Measurements from ENCODE around the gene COL23A1.
A peak's percentile ranks its signal among the peaks of the same experiment; 100 is the strongest.

The COL23A1 gene

DNA sequence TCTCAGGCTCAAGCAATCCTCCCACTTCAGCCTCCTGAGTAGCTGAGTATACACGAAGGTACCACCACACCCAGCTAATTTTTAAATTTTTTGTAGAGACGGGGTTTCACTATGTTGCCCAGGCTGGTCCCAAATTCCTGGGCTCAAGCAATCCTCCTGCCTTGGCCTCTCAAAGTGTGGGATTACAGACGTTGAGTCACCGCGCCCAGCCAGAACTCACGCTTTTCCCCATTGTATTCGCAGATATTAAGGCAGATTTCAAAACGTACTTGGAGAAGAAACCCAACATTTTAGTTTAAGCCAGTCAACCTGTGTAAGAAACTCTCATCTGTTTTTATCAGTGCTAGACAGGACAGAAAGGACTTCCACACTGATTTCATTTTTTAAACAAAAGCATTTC, 26.6 kb downstream of the COL23A1 start:
- Histone ChIP-seq H3K4me1 (no peaks in the 10 kb centered on the region), H3K4me3 (no peak overlapping the region), H3K36me3 (no peaks in the 10 kb centered on the region), H3K9me3 (no peaks in the 10 kb centered on the region), H3K27me3 (peaks cover 0 to 8% of the 10 kb centered on the region in 2 donors), H3K27ac (no peak overlapping the region)
- TF ChIP-seq, protein P1, sequence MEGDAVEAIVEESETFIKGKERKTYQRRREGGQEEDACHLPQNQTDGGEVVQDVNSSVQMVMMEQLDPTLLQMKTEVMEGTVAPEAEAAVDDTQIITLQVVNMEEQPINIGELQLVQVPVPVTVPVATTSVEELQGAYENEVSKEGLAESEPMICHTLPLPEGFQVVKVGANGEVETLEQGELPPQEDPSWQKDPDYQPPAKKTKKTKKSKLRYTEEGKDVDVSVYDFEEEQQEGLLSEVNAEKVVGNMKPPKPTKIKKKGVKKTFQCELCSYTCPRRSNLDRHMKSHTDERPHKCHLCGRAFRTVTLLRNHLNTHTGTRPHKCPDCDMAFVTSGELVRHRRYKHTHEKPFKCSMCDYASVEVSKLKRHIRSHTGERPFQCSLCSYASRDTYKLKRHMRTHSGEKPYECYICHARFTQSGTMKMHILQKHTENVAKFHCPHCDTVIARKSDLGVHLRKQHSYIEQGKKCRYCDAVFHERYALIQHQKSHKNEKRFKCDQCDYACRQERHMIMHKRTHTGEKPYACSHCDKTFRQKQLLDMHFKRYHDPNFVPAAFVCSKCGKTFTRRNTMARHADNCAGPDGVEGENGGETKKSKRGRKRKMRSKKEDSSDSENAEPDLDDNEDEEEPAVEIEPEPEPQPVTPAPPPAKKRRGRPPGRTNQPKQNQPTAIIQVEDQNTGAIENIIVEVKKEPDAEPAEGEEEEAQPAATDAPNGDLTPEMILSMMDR (IDR thresholded peaks at IDR 0.05), result no peak
- intact Hi-C loops (cut with DNase I; ENCODE audit: low total_unique reads), result no loop called here
- no peak for DNase-seq

DNA sequence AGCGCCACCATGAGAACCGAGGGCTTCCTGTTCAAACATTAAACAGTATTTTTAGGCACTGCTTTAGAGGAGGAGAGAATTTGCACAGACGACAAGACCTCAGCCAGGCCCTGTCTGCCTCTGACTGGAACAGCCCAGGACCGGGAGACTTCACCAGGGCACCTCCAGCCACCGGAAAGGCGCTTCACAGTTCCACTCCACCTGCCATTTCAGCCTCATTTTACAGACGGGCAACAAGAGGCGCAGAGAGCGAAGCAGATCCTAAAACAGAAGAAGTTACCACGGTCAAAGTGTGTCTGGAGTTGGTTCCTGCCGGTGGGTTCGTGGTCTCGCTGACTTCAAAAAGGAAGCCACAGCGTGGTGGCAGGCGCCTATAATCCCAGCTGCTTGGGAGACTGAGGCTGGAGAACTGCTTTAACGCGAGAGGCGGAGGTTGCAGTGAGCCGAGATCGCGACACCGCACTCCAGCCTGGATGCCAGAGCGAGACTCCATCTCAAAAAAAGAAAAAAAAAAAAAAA, 28.4 kb downstream of the COL23A1 start:
- H3K4me1 ChIP-seq, result no peaks in the 10 kb centered on the region
- intact Hi-C loops (cut with DNase I; ENCODE audit: low total_unique reads), result no loop called here
- TF ChIP-seq, protein P1 (IDR thresholded peaks at IDR 0.05), result no peak
- no peak overlapping the region for H3K4me3 ChIP-seq
- H3K27me3 ChIP-seq, result peaks cover 0 to 8% of the 10 kb centered on the region in 2 donors
- no peak overlapping the region for H3K27ac ChIP-seq
- no peak for DNase-seq
- H3K9me3 ChIP-seq, result no peaks in the 10 kb centered on the region
- no peaks in the 10 kb centered on the region for H3K36me3 ChIP-seq

DNA sequence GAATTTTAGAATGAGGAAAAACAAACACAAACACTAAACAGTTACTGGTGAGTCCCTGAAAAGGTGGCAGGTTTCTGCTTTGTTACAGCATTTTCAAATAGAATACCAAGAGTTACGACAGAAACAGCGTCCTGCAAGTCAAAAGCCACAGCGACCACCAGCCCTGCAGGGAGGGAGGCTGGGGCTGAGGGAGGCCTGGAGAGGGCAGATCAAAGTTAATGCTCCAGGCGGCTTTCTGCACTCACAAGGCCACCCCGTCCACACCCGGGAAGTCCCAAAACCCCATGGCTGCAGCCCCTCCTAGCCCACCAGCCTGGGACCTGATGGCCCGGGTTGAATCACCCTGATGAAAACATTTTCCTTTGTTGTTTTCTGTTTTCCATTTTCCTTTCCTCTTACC, 29.3 kb downstream of the COL23A1 start:
- Histone ChIP-seq H3K4me1 (no peaks in the 10 kb centered on the region), H3K27me3 (peaks cover 0 to 8% of the 10 kb centered on the region in 2 donors), H3K4me3 (no peak overlapping the region), H3K27ac (no peak overlapping the region), H3K36me3 (no peaks in the 10 kb centered on the region), H3K9me3 (no peaks in the 10 kb centered on the region)
- intact Hi-C loops (cut with DNase I; ENCODE audit: low total_unique reads), result no loop called here
- DNase-seq, result no peak
- TF ChIP-seq, protein P1 (IDR thresholded peaks at IDR 0.05), result no peak

DNA sequence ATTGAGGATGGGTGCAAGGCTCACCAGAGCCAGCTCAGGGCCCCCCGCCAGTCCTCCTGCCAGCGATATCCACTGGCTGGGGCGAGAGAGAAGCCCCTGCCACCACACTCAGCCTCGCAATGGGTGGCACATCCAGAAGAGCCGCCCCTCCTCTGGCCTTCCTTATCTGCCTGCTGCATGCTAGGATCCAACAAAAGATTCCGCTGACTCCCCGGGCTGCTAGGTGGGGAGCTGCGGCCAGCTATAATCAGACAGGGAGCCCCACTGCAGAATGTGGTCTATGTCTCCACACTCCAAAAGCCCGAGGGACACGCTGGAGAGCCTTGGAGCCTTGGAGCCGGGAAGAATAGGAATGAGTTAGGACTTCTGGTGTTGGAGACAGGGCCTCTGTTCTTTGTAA, 32.8 kb downstream of the COL23A1 start:
- TF ChIP-seq, protein P1 (IDR thresholded peaks at IDR 0.05), result no peak
- Histone ChIP-seq H3K27me3 (peaks cover 0 to 5% of the 10 kb centered on the region in 2 donors), H3K36me3 (no peaks in the 10 kb centered on the region), H3K27ac (no peak overlapping the region), H3K9me3 (no peaks in the 10 kb centered on the region), H3K4me3 (no peak overlapping the region), H3K4me1 (no peaks in the 10 kb centered on the region)
- intact Hi-C loops (cut with DNase I; ENCODE audit: low total_unique reads), result no loop called here
- DNase-seq, result no peak

DNA sequence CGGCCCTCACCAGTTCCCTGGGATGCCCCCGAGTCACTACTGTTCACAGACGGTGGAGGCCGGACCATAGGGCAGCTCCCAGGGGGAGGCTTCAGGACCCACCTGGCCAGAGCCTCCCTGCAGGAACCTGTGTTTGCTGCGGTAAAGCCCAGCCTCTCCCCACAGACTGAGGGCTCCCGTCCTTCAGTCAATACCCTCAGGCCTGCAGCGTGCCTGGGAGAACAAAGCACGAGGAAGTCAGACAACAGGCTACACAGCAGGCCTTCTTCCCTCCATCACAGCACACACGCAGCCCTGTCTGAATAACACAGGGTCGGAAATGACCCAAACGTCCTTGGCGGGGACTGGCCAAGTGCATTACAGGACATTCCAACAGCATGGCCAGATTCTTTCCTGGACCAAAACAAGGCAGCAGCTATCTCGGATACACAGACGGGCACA, 34.4 kb downstream of the COL23A1 start:
- Histone ChIP-seq H3K36me3 (no peaks in the 10 kb centered on the region), H3K4me1 (no peaks in the 10 kb centered on the region), H3K27me3 (peaks cover 0 to 12% of the 10 kb centered on the region in 2 donors), H3K9me3 (no peaks in the 10 kb centered on the region), H3K4me3 (no peak overlapping the region), H3K27ac (no peak overlapping the region)
- intact Hi-C loops (cut with DNase I; ENCODE audit: low total_unique reads), result no loop called here
- peak in 1 of 2 donors; percentile 24 for DNase-seq
- TF ChIP-seq, protein P1 (IDR thresholded peaks at IDR 0.05), result no peak

DNA sequence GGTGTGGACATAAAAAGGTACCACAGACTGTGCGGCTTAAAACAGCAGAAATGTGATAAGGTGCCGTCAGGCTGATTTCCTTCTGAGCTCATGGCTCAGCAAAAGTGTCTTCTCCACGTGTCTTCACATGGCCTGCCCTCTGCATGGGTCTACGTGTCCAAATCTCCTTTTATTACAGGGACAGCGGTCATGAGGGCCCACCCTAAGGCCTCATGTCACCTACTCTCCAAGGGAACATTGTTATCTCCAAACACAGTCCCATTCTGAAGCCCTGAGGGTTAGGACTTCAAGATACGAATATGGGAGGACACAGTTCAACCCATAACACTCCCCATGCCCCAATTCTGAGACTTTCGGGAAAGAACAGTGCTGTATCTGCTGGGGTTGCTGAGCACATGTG, 35.2 kb downstream of the COL23A1 start:
- intact Hi-C loops (cut with DNase I; ENCODE audit: low total_unique reads), result no loop called here

More for the DNA sequence above, 35.2 kb downstream of the COL23A1 start:
- Histone ChIP-seq H3K36me3 (no peaks in the 10 kb centered on the region), H3K9me3 (no peaks in the 10 kb centered on the region), H3K27ac (no peak overlapping the region), H3K4me1 (no peaks in the 10 kb centered on the region), H3K27me3 (peaks cover 0 to 12% of the 10 kb centered on the region in 2 donors), H3K4me3 (no peak overlapping the region)
- TF ChIP-seq, protein P1 (IDR thresholded peaks at IDR 0.05), result no peak
- DNase-seq, result peak in 1 of 2 donors; percentile 4

All from tibial artery (tissue), 4 donors.